B cell (primary cell): ENCODE data around the gene CD101.

ENCODE experiments used
- CTCF ChIP-seq: fragments of 200-600 bp; IDR thresholded peaks from one replicate; pipeline ENCODE4 v1.8.0; 2022; ENCODE audit warnings: antibody characterized with exemption, mild to moderate bottlenecking
- EZH2 ChIP-seq: IDR thresholded peaks from 2 replicates; pipeline ENCODE4 v1.6.1; 2012; ENCODE audit warnings: borderline replicate concordance, low read depth, mild to moderate bottlenecking, moderate library complexity, low read length; ENCODE audit not compliant: insufficient read depth, poor library complexity, severe bottlenecking

- TF ChIP-seq CTCF (peak; percentile 75), EZH2 (no peak)
Observed at GRCh38 chr1:117067533-117068370, 66.2 kb downstream of the CD101 start.
